HL-60/S4 treated with phorbol 12-myristate 13-acetate at 8.2 ng/mL for 4 days and 3 days (cell line): ENCODE measurements around the gene RNPC3.

Experiments
- in situ Hi-C: fragments of 300-500 bp; cut with MboI; formaldehyde crosslinking; loops from 2 replicates; pipeline ENCODE4 v1.15.0; 2022; ENCODE audit warnings: low sequenced_read_pairs

The RNPC3 gene, protein sequence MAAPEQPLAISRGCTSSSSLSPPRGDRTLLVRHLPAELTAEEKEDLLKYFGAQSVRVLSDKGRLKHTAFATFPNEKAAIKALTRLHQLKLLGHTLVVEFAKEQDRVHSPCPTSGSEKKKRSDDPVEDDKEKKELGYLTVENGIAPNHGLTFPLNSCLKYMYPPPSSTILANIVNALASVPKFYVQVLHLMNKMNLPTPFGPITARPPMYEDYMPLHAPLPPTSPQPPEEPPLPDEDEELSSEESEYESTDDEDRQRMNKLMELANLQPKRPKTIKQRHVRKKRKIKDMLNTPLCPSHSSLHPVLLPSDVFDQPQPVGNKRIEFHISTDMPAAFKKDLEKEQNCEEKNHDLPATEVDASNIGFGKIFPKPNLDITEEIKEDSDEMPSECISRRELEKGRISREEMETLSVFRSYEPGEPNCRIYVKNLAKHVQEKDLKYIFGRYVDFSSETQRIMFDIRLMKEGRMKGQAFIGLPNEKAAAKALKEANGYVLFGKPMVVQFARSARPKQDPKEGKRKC

DNA sequence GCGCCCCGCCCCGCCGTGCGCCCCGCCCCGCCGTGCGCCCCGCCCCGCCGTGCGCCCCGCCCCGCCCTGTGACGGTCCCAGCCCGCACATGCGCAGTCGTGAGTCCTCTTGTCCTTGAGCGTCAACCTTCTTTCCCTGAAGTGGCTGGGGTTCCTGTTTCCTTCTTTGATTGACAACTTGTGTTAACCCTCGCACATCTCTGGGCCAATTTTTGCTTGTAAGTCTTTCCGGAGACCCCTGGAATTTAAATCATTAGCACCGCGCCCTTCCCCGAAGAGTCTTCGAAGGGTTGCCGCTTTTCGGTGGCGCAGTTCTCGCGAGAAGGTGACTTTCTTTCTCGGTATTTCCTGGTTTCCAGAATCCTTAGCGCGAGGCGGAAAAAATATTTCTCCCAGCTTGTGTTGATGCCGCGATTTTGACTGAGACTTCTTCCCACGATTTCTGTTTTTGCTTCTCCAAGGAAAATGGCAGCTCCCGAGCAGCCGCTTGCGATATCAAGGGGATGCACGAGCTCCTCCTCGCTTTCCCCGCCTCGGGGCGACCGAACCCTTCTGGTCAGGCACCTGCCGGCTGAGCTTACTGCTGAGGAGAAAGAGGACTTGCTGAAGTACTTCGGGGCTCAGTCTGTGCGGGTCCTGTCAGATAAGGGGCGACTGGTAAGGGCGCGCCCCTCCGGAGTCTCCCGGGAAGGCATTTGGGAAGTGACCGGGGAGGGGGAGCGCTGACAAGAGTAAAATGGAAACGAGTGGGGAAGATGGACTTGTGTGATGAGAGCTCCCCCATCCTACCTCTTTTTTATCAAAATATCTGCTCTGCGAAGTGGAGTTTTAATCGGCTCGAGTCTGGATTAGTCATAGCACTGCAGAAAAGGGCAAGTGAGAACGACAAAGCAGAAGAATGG lies at the start of gene RNPC3:
Gene RNPC3 (plus strand): TSS at position 93 of the 901 bp plus-strand sequence. CDS start 372 bp downstream, at position 465.
- in situ Hi-C loops, result no loop called here

DNA sequence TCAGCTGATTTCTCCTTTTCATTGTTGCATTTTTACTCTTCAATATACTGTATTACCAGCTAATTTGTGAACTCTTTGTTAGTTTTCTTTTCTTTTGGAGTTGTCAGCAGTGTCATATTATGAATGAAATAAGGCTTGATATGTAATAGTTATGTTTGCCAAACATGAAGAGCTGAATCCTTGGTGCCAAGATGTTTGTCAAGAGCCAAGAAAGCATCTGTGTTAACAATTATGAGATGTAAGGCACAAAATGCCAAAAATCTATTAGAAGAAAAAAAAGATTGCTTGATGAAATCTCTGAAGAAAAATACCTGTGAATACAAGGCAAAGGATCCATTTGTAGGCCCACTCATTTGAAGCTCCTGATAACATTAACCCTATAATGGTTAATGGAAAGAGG lies 48.4 kb upstream of the RNPC3 start:
- in situ Hi-C loops, result no loop called here

DNA sequence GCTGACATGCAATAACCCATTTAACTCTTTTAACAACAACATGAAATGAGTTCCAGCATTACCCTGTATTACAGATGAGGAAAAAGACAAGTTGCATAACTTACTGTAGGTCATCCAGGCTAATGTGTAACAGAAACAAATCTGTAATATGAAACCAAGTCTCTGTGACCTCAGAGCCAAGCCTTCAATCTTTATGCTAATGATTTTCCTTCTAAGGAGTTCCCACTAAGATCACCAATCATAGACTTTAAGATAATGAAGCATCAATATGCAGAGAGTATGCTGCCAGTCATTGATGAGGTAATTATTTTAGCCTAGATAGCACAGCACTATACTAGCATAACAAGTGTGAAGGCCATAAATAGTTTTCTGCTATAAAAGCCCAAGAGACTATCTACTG lies 35.6 kb upstream of the RNPC3 start:
- in situ Hi-C loops, result no loop called here

DNA sequence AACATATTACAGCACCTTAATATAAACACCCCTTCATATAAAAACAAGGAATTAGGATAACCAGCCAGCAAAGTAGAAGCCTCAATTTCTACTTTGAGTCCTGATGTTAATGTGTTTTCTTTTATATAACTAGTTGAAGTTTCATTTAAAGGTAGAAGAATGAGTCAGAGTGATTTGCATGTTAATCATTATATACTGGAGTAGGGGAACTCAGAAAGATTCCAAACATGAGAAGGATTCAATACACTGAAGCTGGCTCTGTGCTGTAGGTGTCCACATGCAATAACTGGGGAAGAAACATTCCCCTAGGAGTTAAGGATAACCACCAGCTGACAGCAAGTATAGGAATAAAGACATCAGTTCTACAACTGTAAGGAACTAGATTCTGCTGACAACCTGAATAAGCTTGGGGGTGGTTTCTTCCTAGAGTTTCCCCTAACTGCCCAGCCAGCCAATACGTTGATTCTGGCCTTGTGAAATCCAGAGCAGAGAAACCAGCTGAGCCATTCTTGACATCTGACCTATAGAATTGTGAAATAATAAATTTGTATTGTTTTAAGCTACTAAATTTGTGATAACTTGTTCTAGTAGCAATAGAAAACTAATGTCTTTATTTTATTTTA lies 33.4 kb upstream of the RNPC3 start:
- in situ Hi-C loops, result no loop called here

DNA sequence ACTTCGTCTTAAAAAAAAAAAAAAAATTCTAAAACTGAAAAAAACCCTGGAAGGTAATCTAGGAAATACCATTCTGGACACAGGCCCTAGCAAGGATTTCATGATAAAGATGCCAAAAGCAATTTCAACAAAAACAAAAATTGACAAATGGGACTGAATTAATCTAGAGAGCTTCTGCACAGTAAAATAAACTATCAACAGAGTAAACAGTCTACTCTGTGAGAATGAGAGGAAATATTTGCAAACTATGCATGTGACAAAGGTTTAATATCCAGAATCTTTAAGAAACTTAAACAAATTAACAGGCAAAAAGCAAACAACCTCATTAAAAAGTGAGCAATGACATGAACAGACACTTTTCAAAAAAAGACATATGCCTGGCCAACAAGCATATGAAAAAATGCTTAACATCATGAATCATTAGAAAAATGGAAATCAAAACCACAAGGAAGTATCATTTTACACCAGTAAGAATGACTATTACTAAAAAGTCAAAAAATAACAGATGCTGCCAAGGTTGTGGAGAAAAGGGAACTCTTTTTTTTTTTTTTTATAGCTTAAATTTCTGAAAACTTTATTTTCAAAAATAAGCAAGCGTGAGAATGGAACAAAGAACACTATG lies 29.4 kb upstream of the RNPC3 start:
- in situ Hi-C loops, result no loop called here

DNA sequence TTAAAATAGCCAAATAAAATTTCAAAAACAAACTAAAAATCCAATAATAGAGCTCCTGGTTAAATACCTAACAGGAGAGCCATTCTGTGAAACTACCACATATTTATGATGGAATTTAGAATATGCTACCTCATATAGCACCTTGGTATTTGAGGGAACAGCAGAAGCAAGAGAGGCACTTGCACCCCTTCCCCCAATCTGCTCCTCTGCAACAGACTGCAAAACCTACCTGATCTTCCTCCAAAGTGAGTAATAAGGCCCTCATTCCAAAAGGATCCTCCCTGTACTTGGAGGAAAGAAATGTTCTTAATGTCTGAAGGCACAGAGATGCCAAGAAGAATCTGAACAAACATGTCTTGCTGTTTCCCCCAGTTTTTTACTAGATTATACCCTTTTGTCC lies 28.1 kb upstream of the RNPC3 start:
- in situ Hi-C loops, result no loop called here

DNA sequence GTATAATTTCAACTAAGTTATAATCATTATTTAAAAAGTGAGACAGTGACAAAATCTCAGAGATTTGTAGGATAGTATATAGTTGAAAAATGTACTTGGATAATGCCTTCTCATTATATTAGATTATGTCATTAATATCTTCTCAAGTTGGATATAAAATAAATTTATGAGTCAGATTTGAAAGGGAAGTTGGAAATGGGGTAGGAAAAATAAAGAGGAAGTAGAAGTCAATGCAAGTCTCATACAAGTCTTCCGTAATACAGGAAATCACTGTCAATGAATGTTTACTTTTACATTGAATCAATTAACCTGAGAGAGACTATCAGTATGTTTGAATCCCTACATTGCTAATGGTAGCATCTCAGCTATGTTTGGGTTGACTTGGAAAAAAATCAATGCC lies 16.2 kb upstream of the RNPC3 start:
- in situ Hi-C loops, result no loop called here

DNA sequence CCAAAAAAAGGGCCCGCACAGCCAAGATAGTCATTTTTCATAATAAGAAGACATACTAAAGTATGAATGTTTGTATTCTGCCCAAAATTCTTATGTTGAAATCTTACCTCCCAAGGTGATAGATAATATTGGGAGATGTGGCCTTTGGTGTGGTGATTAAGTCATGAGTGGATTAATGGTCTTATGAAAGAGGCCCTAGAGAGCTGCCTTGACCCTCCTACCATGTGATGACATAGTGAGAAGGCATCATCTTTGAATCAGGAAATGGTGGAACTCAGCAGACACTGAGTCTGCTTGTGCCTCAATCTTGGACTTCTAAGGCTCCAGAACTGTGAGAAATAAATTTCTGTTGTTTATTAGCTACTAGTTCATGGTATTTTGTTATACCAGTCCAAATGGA lies 11.8 kb upstream of the RNPC3 start:
- in situ Hi-C loops, result no loop called here

DNA sequence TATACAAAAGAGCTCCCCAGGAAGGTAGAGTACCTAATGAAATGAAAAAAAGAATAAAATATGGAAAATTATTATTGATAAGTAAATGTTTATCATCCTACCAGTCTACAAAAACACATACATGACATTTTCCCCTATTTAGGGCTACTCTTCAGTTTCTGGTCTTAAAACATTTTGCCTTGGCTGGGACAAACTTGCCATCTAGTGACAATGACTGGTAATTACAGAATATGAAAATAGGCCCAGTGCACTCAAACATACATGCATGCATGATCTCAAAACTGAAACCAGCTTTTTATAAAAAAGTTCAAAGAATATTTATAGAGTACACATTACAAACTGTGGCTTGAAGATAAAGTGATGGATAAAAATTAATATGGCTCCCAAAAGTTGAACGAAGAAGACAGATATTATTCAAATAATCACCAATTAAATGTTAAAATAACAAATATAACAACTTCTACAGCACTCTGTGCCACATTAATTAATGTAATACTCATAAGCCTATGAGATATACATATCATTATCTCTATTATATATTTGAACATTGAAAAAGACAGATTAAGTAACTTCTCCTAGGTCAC lies 10.5 kb upstream of the RNPC3 start:
- in situ Hi-C loops, result no loop called here

DNA sequence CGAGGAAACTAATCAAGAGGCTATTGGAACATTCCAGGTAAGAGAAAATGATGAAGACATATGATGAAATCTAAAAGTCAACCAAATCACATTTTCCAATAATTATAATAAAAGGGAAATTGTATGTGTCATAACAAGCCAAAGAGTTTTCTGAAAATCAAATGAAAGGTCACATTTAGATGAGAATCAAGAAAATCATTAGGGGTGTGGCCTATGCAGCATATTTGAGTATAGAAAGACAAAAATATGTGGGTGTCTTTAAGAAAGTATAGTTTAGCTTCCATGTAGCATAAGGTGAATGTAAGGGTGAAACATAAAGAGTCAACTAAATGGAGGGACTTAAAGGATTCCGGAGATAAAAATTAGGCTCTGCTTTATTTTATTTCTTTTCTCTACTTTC lies 9.2 kb upstream of the RNPC3 start:
- in situ Hi-C loops, result no loop called here

DNA sequence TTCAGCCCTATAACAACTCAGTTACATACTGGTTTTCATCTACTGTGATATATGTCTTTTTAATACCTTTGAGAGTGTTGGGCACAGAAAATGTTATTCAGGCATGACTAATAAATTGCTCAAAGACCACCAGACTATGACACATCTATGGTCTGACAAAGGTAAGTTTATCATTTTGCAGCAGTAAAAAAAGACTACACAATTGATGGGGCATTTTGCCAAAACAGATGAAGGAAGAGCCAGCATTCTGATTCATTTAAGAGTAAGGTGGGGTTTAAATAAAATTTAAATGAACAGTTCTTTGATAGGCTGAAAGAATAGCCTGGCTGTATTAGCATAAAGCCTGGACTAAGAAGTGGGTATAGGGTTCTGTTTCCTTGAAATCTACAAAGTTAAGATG lies 8.8 kb upstream of the RNPC3 start:
- in situ Hi-C loops, result no loop called here

DNA sequence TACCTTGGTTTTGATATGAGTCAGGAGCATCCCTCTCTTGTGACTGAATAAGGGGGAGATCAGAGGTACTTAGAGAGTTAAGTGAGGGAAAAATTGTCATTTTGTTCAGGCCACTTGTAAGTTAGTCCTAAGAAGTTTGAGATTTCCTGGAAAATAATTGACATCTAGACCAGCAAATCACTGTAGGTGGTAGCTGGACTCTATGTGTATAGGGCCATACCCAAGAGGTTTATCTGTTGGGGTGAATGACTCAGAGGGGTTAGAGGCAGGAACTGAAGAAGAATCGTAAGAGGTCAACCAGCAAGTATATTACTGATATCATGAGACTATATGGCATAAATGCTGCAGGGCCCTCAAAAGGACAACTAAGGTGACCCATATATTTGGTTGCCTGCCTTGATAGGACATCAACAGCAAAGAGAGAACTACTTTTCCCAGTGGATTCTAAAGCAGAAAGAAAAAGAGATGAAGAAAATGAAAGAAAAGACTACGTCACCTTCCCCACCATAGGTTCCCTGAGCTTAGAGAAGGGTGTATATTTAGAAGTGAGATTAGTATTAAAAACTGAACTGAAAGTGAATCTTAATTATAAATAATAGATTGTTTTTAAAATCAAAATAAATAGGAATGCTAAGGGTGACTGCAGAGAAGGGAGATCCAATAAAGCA lies 8.0 kb upstream of the RNPC3 start:
- in situ Hi-C loops, result no loop called here

DNA sequence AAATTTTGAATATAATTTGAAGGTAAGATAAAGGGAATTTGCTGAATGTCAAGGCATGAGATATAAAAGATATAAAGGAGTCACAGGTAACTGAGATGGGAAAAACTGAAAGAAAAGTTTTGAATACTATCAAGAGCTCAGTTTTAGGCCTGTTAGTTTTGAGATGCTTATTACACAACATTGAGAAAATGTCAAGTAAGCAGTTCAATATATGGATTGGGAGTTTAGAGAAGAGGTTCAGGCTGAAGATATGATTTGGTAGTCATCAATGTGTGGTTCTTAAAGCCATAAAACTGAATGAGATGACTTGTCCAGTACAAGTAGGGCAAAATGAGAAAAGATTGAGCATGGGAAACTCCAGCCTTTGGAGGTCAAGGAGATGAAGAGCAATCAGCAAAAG lies 4.7 kb upstream of the RNPC3 start:
- in situ Hi-C loops, result no loop called here

DNA sequence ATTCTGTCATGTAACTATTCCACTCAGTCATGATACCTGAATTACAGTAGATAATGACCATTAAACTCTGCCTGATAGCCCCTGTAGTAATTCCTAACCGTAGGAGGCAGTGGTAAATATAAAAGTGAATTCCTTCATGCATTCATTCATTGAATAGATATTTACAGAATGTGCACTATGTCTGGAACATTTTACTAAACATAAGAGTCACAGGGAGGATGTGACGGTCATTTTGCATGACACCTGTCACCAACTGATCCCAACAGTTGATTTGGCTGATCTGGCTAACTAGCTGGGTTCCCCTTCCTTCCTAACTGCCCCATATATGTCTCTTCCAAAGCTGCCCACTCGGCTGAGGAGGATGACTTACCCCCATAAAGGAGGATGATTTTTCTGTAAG lies 2.2 kb upstream of the RNPC3 start:
- in situ Hi-C loops, result no loop called here

DNA sequence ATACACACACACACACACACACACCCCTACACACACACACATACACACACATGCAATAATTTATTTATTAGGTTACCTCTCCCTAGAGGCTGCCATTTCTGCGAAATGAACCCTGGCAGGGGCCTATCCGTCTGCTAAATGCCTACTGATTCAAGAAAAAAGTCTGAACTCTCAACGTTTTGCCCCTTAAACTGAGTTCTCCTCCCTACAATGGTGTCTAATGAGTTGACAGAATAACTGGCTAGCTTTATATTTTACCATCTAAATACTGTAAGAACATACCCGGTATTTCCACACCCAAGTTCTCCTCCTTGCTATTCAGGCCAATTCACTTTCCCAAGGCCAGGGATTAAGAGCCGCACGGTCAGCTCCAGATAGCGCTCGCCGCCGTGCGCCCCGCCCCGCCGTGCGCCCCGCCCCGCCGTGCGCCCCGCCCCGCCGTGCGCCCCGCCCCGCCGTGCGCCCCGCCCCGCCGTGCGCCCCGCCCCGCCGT lies 339 bp upstream of the RNPC3 start:
- in situ Hi-C loops, result no loop called here

DNA sequence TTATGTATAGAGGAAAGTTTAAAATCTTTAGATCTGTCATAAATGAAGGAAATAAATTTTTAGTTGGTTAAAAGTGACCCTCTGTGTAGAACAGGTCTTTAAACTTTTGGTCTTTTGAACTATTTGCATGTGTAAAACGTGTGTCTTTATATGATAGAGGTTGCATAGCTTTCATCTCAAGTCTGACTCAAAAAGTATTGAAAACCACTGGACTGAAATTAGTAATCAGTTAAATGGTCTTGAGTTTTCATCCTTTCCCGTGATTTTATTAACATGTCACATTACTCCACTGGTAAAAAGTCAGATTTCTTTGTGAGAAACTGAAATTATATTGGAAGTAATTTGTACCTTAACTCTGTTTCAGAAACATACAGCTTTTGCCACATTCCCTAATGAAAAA lies 1.8 kb downstream of the RNPC3 start:
- in situ Hi-C loops, result no loop called here

DNA sequence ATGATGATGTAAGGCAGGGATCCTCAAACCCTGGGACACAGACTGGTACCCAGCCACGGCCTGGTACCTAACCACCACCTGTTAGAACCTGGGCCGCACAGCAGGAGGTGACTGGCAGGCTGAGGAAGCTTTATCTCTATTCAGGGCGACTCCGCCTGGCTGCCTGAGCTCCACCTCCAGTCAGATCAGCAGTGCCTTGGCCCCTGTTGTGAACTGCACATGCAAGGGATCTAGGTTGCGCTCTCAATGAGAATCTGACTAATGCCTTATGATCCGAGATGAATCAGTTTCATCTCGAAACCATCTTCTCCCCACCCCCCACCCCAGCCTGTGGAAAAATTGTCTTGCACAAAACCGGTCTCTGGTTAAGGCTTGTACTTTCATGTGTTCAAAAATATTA lies 4.2 kb downstream of the RNPC3 start:
- in situ Hi-C loops, result no loop called here

DNA sequence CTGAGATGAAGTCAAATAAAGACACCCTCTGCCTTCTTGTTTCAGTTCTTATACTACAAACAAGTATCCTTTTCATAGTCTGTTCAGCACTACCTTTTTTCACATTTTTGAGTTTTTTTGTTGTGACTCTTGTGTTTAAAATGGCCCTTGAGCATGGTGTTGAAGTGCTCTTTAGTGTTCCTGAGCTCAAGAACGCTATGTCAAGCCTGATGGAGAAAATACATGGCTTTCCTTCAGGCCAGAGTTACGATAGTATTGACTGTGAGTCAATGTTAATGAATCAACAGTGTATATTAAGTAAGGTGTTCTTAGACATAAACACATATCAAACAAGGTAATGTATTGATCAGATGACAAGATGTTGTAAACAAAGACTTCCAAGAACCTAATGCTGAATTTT lies 12.7 kb downstream of the RNPC3 start:
- in situ Hi-C loops, result no loop called here

DNA sequence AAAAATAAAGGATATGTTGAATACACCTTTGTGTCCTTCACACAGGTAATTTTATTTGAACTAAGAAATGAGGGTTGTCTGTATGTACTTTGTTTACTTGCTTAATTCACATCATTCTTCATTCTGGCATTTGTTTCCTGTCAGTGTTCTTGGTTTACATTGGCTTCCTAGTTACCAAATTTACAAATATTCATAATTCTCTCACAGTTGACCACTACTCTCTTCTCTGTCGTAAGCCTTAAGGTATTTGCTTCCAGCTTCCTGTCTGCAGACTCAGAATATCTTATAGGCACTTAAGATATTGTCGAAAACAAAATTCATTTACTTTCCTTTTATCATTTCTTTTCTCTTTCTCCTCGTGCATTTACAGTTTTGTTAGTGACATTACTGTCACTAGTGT lies 15.9 kb downstream of the RNPC3 start:
- in situ Hi-C loops, result no loop called here

DNA sequence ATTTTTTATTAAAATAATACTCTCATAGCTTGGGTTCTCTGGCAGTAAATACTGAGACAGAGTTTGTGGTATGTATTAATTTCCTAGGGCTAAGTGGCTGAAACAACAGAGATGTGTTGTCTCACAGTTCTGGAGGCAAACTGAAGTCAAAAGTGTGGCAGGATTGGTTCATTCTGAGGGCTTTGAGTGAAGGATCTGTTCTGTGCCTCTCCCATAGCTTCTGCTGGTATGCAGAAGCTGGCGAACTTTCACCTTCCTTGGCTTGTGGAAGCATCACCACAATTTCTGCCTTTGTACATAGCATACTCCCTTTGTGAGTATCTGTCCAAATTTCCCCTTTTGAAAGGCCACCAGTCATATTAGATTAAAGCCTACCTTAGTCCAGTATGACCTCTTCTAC lies 21.0 kb downstream of the RNPC3 start:
- in situ Hi-C loops, result no loop called here
